Neutrophil (primary cell): ENCODE measurements around the gene NUDT14.

ENCODE experiments used
- H3K27ac ChIP-seq: fragments of 200-600 bp; sonication (generic); 2 replicates; pipeline ENCODE4 v1.5.1; 2016; ENCODE audit warnings: mild to moderate bottlenecking, moderate library complexity
- H3K27me3 ChIP-seq: fragments of 200-600 bp; sonication (generic); 2 replicates; pipeline ENCODE4 v1.6.0; 2016; ENCODE audit warnings: mild to moderate bottlenecking
- H3K36me3 ChIP-seq: fragments of 200-600 bp; sonication (generic); 2 replicates; pipeline ENCODE4 v1.5.1; 2017
- H3K4me1 ChIP-seq, 2 experiments: fragments of 200-600 bp in 1 of 2; sonication (generic) in 1 of 2; 1 replicate in 1 of 2; 2 replicates in 1 of 2; pipeline versions ENCODE4 v1.5.1 to v1.6.1; 2013 to 2016; ENCODE audit warnings: low read depth in 1 of 2, low read length in 1 of 2, mild to moderate bottlenecking in 1 of 2, moderate library complexity in 1 of 2; ENCODE audit not compliant: control insufficient read depth in 1 of 2, insufficient read depth in 1 of 2
- H3K4me3 ChIP-seq, 2 experiments: fragments of 200-600 bp in 1 of 2; sonication (generic) in 1 of 2; 1 replicate in 1 of 2; 2 replicates in 1 of 2; pipeline ENCODE4 v1.5.1; 2013 to 2016; ENCODE audit warnings: low read depth in 1 of 2, low read length in 1 of 2, mild to moderate bottlenecking in 1 of 2, moderate library complexity in 1 of 2
- H3K9me3 ChIP-seq: fragments of 200-600 bp; sonication (generic); 2 replicates; pipeline ENCODE4 v1.5.1; 2016
- TF ChIP-seq, protein P1 (sequence below): fragments of 200-600 bp; sonication (generic); IDR thresholded peaks from 2 replicates; pipeline ENCODE4 v1.5.1; 2016; ENCODE audit warnings: antibody characterized with exemption

The NUDT14 gene

DNA sequence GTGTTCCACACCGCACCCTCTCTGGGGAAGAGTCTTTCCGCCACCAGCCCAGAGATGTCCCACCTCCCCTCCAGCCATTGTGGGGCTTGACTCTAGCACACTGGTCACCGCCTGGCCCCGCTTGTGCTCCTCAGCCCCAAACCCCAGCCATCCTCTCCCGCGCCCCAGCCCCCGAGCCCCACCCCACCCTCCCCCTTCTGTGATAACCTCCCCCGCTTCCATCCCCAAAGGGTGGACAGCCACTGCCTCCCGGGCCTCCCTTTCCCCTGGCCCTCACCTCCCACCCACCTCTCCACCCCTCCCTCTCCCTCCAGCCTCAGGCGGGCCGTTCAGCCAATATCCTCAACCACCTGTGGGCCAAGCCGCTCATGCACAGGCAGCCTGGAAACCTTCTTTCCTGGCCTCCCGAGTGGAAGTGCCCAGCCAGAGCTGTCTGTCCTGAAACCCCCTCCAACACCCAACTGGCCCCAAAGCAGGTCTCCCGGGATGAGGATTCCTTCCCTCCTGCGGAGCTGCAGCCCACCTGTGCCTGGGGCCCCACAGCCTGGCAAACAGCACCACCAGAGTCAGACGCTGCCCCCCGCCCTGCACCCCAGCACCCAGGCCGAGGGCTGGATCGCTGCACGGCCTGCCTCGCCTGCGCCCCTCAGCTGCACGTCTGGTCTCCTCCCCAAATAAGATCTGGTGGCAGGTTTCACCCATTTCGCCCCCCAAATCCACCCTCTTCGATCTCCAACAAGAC, 27.1 kb upstream of the NUDT14 start:
- Histone ChIP-seq H3K4me3 (no peak overlapping the region), H3K36me3 (peaks cover 23% of the 10 kb centered on the region), H3K4me1 (peaks cover 0 to 1% of the 10 kb centered on the region in 2 experiments), H3K9me3 (no peaks in the 10 kb centered on the region), H3K27me3 (peaks cover 29% of the 10 kb centered on the region), H3K27ac (no peak overlapping the region)
- TF ChIP-seq, protein P1, sequence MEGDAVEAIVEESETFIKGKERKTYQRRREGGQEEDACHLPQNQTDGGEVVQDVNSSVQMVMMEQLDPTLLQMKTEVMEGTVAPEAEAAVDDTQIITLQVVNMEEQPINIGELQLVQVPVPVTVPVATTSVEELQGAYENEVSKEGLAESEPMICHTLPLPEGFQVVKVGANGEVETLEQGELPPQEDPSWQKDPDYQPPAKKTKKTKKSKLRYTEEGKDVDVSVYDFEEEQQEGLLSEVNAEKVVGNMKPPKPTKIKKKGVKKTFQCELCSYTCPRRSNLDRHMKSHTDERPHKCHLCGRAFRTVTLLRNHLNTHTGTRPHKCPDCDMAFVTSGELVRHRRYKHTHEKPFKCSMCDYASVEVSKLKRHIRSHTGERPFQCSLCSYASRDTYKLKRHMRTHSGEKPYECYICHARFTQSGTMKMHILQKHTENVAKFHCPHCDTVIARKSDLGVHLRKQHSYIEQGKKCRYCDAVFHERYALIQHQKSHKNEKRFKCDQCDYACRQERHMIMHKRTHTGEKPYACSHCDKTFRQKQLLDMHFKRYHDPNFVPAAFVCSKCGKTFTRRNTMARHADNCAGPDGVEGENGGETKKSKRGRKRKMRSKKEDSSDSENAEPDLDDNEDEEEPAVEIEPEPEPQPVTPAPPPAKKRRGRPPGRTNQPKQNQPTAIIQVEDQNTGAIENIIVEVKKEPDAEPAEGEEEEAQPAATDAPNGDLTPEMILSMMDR: no peak

DNA sequence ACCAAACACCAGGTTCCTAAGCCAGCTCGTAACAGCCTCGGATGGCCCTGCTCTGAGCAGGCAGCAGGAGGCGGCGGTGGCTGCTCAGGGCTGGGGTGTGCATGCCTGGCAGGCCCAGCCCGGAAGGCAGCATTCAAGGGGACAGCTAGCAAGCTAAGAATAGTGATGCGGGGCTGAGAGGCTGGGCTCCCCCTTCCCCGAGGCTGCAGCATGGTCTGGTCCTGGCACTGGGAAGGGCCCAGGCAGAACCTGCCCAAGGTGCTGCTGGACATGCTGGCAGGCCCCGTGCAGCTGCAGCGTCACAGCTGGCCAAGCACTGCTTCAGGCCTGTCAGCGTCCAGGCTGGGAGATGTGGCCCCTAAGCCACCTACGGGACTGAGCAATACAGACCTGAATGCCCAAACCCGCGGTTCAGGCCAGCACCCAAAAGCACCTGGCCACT, 26.4 kb upstream of the NUDT14 start:
- H3K27me3 ChIP-seq: peaks cover 32% of the 10 kb centered on the region
- H3K27ac ChIP-seq: no peak overlapping the region
- no peaks in the 10 kb centered on the region for H3K9me3 ChIP-seq
- TF ChIP-seq, protein P1: no peak
- peaks cover 0 to 4% of the 10 kb centered on the region in 2 experiments for H3K4me1 ChIP-seq
- peaks cover 21% of the 10 kb centered on the region for H3K36me3 ChIP-seq
- no peak overlapping the region for H3K4me3 ChIP-seq

DNA sequence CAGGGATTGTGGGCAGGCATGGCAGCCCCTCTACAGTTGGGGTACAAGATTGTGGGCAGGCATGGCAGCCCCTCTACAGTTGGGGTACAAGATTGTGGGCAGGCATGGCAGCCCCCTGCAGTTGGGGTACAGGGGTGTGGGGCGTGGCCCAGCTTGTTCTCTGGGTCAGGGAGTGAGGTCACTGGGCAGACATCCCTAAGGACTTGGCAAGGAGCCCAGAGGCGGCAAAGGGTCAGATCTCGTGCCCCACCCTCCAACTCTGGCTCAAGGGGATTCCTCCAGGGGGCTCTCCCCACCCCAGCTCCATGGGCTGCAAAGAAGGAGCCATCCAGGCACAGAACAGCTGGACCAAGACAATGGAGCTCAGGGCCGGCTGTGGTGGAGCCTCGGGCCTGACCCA, 25.8 kb upstream of the NUDT14 start:
- TF ChIP-seq, protein P1: no peak

DNA sequence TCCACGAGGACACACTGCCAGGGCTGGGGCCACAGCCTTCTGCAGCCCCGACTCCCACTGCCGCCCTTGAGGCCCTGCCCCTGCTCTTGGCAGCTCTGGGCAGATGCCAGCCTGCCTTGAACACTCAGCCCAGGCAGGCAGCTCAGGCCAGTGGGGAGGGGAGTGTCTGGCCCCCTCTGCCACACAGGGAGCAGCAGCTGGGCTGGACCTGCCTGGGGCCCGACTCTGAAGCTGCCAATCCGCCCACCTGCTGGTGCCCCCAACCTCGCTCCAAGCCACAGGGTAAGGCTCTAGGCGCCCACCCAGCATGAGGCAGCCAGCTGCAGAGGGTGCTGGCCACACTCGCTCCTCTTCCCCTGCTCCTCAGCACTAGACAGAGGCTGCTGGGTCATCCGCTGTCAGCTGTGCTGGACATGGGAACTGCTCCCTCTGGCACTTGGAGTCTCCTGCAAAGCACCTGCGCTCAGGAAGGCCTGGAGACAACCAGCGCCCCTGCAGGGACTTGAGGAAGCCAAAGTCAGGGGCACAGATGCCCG, 24.6 kb upstream of the NUDT14 start:
- no peak overlapping the region for H3K27ac ChIP-seq

More for the DNA sequence above, 25.8 kb upstream of the NUDT14 start:
- Histone ChIP-seq H3K36me3 (peaks cover 21% of the 10 kb centered on the region), H3K27ac (no peak overlapping the region), H3K4me3 (no peak overlapping the region), H3K27me3 (peaks cover 36% of the 10 kb centered on the region), H3K9me3 (no peaks in the 10 kb centered on the region), H3K4me1 (peaks cover 4 to 7% of the 10 kb centered on the region in 2 experiments)

DNA sequence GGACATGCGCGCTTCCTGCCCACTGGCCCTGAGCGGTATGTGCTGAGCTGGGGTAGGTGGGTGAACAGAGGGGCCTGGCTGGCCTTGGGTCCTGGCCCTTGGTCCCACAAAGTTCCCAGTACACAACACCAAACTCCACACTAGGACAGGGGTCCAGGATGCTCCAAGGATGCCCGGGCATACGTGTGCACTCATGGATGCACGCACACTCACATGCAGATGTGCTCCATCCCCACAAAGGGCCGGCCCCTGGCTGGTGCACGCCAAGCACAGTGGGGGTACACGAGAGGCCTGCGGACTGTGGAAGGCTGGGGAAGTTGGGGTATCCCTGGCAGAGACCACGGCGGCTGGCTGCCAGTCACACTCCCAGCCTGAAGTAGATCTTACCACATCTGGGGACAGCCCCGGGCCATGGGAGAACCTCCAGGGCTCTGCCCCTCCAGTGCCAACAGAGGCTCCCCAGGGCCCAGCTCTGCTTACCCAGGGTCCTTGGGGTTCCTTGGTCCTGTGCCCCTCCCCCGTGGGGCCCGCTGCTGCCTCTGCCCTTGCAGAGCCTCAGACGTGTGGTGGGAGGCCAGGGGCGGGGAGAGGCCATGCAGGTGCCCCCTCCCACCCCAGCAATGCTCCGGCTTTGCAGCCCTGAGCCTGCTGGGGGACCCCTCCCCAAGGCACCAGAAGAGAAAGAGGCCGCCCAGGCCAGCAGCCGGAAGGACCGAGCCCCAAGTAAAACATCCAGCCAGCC, 24.0 kb upstream of the NUDT14 start:
- Histone ChIP-seq H3K9me3 (no peaks in the 10 kb centered on the region), H3K36me3 (peaks cover 13% of the 10 kb centered on the region), H3K4me3 (no peak overlapping the region), H3K27ac (no peak overlapping the region), H3K4me1 (peaks cover 11 to 16% of the 10 kb centered on the region in 2 experiments), H3K27me3 (peaks cover 54% of the 10 kb centered on the region)
- TF ChIP-seq, protein P1: no peak

More for the DNA sequence above, 24.6 kb upstream of the NUDT14 start:
- Histone ChIP-seq H3K9me3 (no peaks in the 10 kb centered on the region), H3K4me1 (peaks cover 11 to 16% of the 10 kb centered on the region in 2 experiments), H3K4me3 (no peak overlapping the region), H3K27me3 (peaks cover 47% of the 10 kb centered on the region), H3K36me3 (peaks cover 18% of the 10 kb centered on the region)
- TF ChIP-seq, protein P1: no peak
